HG03280 (cell line): ENCODE results near the gene ARL4A.
A peak's percentile ranks its signal among the peaks of the same experiment; 100 is the strongest.
"Not testable (repeated sequence)": the region's sequence is repeated elsewhere in the genome, so short reads cannot be mapped to it uniquely, and the experiment has no call there.

Source experiments
- ATAC-seq: cut with Tn5 transposase; IDR thresholded peaks from one replicate; pipeline ENCODE4 v1.9.1; 2021; ENCODE audit warnings: mild to moderate bottlenecking, moderate library complexity; ENCODE audit not compliant: unreplicated experiment

Gene ARL4A

DNA sequence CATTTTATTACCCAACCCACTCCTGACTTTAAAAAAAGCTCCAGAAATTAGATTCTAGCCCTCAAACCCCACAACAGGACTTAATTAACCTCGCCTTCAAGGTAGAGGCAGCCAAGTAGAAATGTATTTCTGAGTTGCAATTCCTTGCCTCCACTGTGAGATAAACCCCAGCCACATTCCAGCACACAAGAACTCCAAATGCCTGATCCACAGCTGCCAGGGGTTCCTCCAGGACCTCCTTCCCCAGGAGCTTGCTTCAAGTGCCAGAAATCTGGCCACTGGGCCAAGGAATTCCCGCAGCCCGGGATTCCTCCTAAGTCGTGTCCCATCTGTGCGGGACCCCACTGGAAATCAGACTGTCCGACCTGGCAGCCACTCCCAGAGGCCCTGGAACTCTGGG is 25.9 kb upstream of the ARL4A start:
- ATAC-seq = no peak

DNA sequence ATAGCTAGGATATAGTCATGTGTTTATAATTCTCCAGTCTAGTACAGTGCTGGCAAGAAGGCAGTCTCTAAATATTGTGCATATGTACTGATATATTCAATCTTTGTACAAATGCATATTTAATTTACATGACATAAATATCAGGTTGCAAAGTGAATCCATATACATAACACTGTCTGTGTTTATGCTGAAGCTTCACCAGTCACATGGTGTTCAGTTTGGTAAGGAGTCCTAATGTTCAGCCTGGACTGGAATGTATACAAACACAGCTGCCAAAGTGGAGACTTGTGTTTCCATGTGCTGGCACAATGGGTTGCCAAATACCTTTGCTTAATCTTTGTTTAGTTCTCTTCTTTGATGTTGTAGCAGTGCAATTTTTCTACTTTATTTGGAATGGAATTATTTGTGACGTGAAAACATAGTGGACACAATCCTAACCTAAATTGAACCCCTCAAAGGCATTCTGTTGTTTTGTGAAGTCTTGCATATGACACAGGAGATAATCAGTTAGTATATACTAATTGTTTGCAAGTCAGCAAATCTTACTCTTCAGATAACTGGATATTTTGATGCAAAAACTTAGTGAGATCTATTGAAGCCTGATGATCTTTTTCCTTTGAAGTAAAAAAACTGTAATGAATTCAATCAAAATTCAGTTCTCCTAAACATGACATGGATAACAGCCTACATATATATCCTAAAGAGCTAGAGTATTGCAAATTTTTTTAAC is 17.3 kb upstream of the ARL4A start:
- ATAC-seq = no peak

DNA sequence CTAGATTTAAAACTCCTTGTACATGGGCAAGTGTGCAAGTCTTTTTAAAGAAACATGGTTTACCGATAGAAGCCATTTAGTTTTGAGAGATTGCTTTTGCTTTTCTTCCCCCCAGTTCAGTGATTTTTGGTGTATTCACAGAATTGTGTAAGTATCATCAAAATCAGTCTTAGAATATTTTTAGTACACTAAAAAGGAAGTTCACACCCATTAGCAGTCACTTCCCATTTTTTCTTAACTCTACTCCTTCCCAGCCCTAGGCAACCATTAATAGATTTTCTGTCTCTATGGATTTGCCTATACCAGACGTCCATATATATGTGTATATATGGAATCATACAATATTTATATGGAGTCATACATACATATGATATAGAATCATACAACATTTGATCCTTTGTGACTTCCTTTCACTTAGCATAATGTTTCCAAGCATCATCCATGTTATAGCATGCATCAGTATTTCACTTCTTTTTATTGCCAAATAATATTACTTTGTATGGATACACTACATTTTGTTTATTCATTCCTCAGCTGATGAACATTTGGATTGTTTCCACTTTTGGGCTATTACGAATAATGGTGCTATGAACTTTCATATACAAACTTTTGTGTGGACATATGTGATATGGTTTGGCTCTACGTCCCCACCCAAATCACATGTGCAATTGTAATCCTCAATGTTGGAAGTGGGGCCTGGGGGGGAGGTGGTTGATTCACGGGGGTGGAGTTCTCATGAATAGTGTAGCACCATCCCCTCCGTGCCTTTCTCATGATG is 16.5 kb upstream of the ARL4A start:
- no peak for ATAC-seq

DNA sequence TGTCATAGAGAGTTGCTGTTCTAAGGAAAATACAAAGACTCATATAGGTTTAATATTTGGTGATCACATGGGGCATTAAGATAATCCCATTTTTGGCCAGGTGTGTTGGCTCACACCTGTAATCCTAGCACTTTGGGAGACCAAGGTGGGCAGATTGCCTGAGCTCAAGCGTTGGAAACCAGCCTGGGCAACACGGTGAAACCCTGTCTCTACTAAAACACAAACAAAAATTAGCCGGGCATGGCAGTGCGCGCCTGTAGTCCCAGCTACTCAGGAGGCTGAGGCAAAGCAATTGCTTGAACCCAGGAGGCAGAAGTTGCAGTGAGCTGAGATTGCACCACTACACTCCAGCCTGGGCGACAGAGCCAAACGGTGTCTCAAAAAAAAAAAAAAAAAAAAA is 14.0 kb upstream of the ARL4A start:
- not testable (repeated sequence) for ATAC-seq

DNA sequence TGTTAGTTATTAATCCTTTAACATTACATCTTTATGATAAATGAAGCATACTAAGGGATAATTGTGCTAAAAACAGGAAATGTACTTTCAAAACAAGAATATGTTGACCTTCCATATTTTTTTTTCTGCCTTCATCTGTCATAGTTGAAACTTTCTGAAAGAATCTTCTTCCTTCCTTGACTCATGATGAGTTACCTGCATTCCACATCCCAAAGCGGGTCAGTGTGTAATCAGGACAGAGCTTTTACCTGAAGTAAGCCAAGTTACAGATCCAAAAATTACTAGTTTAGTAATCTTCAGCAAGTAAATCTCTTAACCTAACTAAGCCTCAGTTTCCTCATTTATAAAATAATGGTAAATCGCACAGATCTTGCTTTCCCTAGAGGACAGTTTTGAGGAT is 13.4 kb upstream of the ARL4A start:
- ATAC-seq = no peak

DNA sequence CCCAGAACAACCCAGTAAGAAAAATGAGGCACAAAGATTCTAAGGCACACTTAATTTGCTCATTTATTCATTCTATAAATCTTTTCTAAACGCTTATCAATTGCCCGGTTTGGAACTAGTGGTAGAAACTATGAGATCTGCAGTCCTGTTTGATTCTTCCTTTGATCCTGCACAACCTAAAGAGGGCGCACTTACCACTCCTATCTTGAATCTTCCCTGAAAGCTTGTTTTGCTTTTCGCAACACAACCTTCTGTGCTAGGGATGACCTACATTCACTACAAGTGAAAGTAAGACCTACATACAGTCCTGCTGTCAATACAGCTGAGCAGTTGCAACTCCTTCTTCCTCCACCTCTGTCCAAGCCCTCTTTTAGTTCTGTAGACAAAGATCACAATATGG is 12.6 kb upstream of the ARL4A start:
- ATAC-seq = peak; percentile 62

DNA sequence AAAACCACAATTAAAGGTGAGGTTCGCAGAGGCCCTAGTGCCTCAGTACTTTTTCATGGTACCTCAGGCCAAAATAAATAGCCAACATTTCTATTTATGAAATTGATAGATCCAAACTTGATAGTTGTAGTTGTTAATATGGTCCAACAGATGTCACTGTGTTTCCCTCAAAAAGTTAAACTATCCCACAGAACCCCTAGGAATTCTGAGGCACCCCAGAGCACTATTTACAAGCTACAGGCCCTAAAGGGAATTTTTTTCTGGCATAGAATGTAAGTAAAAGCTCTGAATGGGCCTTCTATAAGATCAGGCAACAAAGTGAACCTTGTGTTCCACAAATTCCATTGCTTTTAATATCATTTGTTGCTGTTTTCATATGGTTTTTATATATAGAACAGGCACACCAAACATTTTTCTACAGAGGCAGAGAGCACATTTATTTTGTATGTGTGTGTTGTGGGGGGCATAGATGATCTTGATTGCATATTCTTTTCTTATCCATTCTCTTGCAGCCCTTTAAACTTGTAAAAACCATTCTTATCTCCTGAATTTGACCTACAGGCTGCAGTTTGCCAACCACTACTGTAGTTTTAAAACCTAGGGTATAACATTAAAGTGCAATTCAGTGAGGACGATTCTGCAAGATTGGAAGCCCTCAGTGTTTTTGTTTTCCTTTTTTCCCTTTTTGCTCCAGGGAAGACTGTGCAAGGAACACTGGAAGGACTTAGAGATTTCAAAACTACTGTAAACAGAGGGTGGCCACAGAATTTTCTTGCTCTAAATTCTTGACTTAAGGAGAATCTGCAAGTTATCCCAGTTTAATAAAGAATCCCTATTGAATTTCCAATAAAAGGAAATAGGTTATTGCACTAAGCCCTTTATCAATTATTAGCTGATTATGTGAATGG is 3.5 kb upstream of the ARL4A start:
- no peak for ATAC-seq

DNA sequence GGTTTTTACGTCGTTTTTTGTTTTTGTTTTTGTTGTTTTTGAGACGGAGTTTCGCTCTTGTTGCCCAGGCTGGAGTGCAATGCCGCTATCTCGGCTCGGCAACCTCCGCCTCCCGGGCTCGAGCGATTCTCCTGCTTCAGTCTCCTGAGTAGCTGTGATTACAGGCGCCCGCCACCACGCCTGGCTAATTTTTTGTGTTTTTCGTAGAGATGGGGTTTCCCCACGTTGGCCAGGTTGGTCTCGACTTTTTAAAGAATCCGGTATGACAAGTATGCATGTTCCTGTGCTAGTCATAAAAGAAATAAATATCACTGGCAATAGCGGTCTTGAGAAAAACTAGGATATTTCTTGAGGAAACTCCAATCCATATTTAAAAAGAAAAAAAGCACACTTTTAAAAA is 2.7 kb upstream of the ARL4A start:
- ATAC-seq = no peak

DNA sequence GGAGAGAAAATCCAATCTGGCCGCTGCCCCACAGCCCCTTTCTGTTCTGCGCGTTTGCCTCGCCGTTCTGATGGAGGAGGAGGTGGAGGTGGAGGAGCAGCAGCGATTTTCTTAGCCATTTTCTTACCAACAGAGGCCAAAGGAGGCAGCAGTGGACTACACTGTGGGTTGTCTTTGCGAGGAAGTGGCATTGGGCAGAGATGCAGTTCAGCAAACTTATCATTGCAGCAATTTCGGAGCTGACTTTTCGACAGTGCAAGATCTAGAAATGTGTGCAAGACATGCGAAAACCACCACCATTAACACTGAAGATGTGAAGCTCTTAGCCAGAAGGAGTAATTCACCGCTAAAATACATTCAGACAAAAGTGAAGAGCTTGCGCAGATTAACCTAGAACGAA is 1.9 kb upstream of the ARL4A start:
- ATAC-seq = no peak

DNA sequence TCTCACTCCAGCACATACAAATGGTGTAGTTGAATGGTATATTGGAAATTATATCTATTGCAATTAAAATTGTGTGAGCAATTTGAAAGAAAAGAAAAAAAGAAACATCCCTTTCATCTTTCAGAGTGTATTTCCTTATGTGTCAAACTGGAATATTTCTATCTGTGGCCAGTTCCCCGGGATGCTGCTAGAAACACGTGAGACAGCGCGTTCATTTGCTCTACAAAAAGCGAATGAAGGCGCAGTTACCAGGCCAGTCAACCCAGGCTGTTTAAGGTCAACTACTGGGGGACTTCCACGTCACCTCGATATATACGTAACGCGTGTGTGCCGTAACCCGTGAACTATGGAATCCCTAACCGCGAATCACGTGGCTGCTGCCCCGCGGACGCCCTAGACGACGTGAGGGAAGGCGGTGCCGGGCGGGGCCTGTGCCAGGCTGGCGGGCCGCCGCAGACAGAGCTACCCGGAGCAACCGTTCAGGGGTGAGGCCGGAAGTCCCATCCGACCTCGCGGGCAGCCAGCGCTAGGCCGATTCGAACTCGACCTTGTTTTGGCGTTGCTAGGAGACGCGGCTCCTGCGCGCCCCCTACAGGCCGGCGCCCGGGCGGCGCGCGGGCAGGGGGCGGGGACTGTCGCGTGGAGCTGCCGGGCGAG is 1.1 kb upstream of the ARL4A start:
- peak; percentile 89 for ATAC-seq

DNA sequence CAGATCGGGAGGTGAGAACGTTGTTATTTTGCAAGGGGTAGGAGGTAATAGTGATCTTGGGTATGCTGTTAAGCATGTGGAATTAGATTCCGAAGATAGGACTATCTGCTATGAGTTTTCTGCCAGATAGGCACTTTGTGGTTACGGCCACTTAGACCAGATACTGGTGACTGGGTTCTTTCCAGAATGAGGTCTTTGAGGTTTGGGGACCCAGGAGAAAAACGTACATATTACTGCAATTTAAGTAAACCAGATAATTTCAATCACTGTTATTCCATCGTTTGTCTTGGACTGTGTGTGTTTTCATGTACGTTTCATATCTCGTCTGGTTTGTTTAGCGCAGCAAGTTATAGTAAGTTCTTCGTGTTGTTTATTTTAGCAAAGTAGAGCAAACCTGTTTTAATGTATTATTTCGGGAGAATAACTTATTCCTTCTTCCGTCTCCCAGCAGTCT is 312 bp downstream of the ARL4A start:
- ATAC-seq = no peak

DNA sequence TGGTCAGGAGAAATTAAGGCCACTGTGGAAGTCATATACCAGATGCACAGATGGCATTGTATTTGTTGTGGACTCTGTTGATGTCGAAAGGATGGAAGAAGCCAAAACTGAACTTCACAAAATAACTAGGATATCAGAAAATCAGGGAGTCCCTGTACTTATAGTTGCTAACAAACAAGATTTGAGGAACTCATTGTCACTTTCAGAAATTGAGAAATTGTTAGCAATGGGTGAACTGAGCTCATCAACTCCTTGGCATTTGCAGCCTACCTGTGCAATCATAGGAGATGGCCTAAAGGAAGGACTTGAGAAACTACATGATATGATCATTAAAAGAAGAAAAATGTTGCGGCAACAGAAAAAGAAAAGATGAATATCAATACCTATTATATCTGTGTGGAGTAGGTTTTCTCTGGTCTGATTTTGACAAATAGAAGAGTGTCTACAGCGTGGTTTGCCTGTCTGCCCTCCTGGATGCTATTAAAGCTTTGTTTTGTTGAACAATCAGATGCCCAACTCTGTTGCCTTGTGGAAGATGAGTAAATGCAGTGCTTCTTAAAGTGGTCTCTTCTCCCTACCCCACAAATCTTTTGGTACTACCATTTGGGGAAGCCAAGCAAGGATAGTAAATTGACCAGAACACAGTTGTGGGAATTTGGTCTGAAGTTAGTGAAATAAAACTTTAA is 1.2 kb downstream of the ARL4A start:
- not testable (repeated sequence) for ATAC-seq

DNA sequence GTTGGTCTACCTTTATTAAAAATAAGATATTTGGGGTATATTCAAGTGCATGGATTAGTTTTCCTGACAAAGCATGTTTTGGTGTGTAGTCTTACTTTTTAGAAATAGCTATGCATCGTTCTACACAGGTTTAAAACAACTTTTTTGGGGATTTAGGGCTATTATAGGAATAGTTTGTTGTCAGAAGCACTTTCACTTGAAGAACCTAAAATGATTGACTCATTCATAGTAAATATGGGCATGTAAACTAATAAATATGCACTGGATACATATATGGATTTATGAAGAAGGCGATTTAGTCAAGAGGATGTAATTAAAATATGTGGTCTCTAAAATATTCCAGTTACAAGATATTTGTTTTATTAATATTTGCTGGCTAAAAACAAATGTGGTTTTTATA is 2.0 kb downstream of the ARL4A start:
- no peak for ATAC-seq

DNA sequence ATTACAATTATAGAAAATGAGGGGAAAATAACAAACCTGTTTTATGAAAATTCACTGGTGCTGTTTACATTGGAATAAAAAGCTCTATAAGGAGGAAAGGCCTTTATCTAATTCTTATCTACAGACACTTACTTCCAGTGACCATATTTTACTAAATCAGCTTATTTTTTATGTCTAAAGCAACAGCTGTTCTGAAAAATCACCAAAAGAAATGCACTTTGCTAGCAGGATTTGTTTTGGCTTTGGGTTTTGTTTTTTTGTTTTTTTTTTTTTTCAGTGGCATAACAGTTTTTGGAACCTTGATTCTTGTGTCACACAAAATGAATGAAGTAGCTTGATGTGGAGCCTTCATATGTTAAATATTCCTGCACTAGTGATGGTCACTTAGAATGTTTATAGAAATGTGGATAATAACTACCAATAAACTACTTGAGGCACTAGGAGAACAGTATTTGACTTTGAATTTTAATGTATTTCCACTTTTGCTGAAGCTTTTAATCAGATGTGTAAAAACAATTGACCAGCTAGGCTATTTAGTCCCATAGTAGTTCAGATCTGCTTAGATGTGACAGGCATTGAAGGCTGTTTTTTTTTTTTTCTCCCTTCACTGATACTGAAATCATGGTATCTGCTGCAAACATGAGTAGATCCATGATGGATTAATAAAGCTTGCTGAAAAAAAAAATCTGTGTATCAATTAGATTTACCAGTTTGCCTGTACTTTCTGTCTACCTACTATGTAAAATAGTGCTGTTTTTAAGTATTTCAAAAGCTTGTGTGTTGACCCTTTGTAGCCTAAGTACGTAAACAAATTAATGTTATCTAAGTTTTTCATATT is 2.8 kb downstream of the ARL4A start:
- no peak for ATAC-seq

DNA sequence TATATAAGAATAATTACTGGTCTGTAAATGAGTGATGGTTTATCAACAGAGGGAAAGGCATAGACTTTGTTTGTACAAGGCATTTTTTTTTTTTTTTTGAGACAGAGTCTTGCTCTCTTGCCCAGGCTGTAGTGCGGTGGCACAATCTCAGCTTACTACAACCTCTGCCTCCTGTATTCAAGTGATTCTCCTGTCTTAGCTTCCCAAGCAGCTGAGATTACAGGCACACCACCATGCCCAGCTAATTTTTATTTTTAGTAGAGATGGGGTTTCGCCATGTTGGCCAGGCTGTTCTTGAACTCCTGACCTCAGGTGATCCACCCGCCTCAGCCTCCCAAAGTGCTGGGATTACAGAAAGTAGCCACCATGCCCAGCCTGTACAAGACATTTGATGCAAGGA is 4.0 kb downstream of the ARL4A start:
- ATAC-seq = not testable (repeated sequence)

DNA sequence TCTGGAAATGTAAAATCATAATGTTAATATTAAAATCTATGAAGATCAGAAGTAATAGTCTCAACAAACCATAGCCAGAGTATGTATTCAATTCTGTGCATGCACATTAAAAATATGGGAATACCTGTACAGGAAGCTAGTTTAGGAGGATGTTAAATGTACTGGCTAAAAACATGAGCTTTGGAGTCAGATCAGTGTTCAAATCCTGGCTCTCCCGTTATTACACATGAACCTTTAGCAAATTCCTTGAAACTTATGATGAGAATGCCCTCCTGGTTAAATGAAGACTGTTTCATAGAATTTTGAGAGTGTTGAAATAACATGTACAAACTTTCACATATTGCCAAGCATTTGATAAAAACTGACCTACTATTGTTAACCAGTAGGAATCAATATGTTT is 4.6 kb downstream of the ARL4A start:
- no peak for ATAC-seq

DNA sequence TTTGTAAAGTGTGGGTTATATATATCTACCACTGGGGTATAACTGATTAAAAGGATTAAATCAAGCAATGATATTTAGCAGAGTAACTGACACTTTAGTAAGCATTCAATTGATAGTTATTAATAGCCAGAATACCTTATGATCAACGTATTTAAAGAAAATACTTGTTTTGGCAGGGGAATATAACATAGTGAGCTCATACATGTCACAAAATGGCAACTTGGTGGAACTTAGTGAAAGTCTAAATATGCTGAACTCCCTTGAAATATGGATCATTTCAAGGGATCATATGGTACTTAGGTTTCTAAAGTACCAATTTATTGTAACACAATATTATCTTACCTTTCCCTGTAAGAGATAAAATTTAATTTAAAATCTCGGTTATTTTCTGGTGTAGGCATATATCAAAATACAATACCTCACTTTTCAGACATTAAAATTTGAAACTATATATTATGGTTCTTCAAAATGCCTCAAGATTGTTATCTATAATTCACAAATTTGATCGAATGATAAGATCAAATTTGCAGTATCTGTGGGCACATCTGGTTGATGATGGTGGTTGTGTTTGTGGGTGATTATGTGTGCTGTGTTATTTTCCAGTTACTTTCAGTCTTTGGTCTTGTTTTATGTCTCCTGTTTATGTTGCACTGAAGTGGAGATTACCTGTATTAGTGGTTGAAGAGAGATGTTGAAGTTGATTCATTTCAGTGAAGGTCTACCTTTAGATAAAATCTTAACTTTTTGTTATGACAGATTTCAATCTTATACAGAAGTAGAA is 5.2 kb downstream of the ARL4A start:
- no peak for ATAC-seq

DNA sequence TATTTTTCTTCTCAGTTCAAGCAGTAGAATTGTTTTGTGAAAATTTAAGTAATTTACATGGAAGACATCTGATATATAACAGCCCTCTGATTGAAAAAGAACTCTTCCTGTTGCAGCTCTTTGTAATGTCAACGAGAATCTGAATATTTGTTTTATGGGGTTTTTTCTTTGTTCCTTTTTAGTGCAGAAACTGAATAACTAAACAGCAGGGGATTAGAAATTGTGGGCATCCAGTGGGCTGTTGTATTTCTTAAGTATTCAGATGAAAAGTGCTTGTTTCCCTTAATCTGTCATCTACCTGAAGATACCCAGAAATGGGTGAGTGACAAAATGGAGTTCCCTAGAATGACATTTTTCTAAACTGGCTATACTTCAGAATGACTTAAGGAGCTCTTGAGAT is 7.4 kb downstream of the ARL4A start:
- no peak for ATAC-seq

DNA sequence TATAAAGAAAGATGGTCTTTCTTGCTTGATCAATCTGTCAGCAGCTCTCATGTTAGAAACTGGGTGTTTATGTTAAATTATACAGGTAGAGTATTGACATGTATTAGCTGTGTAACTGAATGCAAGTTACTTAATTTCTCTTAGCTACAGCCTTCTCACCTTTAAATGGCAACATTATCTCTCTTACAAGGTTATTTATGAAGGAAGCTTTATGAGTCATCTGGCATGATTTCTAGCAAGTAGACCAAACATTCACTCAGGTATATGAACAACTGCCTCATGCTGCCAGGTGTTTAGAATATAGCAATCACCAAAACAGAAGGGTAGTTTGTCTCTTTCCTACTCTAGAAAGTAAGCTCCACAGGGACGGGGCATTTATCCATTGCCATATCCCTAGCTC is 8.5 kb downstream of the ARL4A start:
- ATAC-seq = no peak
